SK-N-SH (cell line): ENCODE measurements around the gene EOLA1.
"Not testable (repeated sequence)": the region's sequence is repeated elsewhere in the genome, so short reads cannot be mapped to it uniquely, and the experiment has no call there.

Experiments
- EZH2phosphoT487 ChIP-seq: fragments of 200-600 bp; sonication (generic); IDR thresholded peaks from 2 replicates; pipeline ENCODE4 v1.6.1; 2017; ENCODE audit warnings: low read depth, mixed run types, mild to moderate bottlenecking, antibody characterized with exemption, moderate library complexity, borderline replicate concordance
- GATA2 ChIP-seq: sonication (generic); formaldehyde crosslinking; IDR thresholded peaks from 2 replicates; pipeline ENCODE4 v1.5.0; 2020; ENCODE audit warnings: mild to moderate bottlenecking, missing genetic modification reagents
- RAD21 ChIP-seq: IDR thresholded peaks from 2 replicates; pipeline ENCODE4 v1.6.1; 2012; ENCODE audit warnings: mild to moderate bottlenecking, low read length
- RFX5 ChIP-seq: IDR thresholded peaks from 2 replicates; pipeline ENCODE4 v1.6.1; 2012; ENCODE audit warnings: mild to moderate bottlenecking, improper control_type of control experiment, low read length
- RXRA ChIP-seq: IDR thresholded peaks from 2 replicates; pipeline ENCODE4 v1.4.0; 2012; ENCODE audit warnings: low read depth, mild to moderate bottlenecking, borderline replicate concordance
- TAF1 ChIP-seq: IDR thresholded peaks from 2 replicates; pipeline ENCODE4 v1.6.1; 2012; ENCODE audit warnings: low read depth, mild to moderate bottlenecking, low read length, moderate library complexity, borderline replicate concordance
- TF ChIP-seq, protein P1 (sequence below): IDR thresholded peaks from 2 replicates; pipeline ENCODE4 v1.4.0; 2012; ENCODE audit warnings: low read depth
- TF ChIP-seq, protein P2 (sequence below): IDR thresholded peaks from 2 replicates; pipeline ENCODE4 v1.6.1; 2012; ENCODE audit warnings: mild to moderate bottlenecking, low read depth, low read length, moderate library complexity
- TF ChIP-seq, protein P3 (sequence below): fragments of 150-350 bp; IDR thresholded peaks from 2 replicates; pipeline ENCODE4 v1.6.1; 2017; ENCODE audit warnings: antibody characterized with exemption, low read length, low read depth, borderline replicate concordance

DNA sequence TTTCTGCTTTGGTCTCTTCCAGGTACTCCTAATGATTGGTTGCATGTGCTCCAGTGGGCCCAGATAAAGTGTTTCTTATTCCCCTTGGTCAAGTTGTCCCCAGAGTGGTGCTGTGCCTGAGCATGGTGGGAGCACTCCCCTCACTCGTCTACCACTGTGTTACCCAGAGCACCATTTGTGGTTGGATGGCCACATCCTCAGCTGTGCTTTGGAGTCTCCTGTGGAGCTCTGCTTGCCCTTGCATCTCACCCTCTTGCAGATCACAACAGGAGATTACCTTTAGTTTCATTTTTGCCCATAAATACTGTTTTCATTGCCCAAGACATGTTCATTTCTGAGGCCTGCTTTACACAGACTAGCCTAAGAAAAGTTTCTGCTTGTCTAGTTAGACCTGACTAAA, 9.6 kb downstream of the EOLA1 start:
- not testable (repeated sequence) for TF ChIP-seq RFX5; EZH2phosphoT487; TAF1; RXRA; GATA2 (CRISPR knock-in tag); RAD21
- TF ChIP-seq, protein P1, sequence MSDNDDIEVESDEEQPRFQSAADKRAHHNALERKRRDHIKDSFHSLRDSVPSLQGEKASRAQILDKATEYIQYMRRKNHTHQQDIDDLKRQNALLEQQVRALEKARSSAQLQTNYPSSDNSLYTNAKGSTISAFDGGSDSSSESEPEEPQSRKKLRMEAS, result not testable (repeated sequence)
- TF ChIP-seq, protein P2, sequence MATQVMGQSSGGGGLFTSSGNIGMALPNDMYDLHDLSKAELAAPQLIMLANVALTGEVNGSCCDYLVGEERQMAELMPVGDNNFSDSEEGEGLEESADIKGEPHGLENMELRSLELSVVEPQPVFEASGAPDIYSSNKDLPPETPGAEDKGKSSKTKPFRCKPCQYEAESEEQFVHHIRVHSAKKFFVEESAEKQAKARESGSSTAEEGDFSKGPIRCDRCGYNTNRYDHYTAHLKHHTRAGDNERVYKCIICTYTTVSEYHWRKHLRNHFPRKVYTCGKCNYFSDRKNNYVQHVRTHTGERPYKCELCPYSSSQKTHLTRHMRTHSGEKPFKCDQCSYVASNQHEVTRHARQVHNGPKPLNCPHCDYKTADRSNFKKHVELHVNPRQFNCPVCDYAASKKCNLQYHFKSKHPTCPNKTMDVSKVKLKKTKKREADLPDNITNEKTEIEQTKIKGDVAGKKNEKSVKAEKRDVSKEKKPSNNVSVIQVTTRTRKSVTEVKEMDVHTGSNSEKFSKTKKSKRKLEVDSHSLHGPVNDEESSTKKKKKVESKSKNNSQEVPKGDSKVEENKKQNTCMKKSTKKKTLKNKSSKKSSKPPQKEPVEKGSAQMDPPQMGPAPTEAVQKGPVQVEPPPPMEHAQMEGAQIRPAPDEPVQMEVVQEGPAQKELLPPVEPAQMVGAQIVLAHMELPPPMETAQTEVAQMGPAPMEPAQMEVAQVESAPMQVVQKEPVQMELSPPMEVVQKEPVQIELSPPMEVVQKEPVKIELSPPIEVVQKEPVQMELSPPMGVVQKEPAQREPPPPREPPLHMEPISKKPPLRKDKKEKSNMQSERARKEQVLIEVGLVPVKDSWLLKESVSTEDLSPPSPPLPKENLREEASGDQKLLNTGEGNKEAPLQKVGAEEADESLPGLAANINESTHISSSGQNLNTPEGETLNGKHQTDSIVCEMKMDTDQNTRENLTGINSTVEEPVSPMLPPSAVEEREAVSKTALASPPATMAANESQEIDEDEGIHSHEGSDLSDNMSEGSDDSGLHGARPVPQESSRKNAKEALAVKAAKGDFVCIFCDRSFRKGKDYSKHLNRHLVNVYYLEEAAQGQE, result not testable (repeated sequence)
- TF ChIP-seq, protein P3, sequence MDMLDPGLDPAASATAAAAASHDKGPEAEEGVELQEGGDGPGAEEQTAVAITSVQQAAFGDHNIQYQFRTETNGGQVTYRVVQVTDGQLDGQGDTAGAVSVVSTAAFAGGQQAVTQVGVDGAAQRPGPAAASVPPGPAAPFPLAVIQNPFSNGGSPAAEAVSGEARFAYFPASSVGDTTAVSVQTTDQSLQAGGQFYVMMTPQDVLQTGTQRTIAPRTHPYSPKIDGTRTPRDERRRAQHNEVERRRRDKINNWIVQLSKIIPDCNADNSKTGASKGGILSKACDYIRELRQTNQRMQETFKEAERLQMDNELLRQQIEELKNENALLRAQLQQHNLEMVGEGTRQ, result not testable (repeated sequence)
